Uterus (tissue), 2 donors: Measurements from ENCODE around the gene NEURL1.

ENCODE experiments used
- POLR2A ChIP-seq, 2 donors: fragments of 450-650 bp; IDR thresholded peaks; one replicate each; pipeline ENCODE4 v1.6.1; 2016; ENCODE audit warnings: antibody characterized with exemption in 2 of 2, mild to moderate bottlenecking in 1 of 2, moderate library complexity in 1 of 2
- TF ChIP-seq, protein P1 (sequence below), 4 experiments: fragments of 200-600 bp in 2 of 4; fragments of 450-650 bp in 2 of 4; sonication (generic) in 2 of 4; IDR thresholded peaks; one replicate each; pipeline ENCODE4 v1.5.1; 2016 to 2019; ENCODE audit warnings: antibody characterized with exemption in 4 of 4, mild to moderate bottlenecking in 2 of 4, moderate library complexity in 1 of 4

DNA sequence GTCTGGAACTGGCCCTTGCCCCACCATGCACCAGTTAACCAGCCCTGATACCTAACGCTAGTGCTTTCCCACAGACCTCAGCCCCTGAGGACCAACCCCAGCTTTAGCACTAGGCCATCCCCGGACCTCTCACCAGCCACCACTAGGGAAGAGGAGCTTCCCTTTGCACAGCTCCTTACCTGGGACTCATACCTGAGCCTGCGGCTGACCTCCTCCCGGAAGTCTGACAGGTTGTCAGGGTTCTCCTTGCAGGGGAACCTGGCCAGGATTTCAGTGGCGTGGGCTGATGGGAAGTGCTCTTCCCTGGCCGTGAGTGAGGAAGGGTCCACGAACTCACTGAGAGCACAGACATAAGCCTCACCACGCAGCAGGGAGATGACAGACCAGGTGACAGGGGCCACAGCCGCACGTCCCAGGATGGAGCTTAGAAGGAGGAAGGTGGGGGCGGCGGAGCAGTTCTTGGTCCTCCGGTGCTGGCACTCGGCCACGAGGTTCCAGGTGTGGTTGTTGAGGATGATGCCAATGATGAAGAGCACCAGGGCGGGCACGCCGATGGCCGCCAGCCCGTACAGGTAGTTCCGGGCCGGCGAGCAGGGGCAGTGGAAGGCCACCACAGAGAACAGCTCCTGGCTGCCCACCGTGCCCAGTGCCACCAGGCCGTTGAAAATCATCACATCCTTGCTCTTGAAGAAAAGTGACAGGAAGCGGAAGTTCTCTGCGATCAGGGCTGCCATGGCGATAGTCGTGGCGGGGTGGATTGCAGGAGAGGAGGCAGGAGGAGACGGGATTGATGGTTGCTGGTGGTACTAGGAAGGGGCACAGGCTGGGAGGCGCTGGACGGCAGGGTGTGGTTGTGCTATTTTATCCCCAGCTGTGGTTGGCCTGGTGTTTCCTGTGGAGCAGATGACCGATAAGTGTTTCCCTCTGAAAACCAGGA is 44.0 kb upstream of the NEURL1 start:
- TF ChIP-seq, protein P1, sequence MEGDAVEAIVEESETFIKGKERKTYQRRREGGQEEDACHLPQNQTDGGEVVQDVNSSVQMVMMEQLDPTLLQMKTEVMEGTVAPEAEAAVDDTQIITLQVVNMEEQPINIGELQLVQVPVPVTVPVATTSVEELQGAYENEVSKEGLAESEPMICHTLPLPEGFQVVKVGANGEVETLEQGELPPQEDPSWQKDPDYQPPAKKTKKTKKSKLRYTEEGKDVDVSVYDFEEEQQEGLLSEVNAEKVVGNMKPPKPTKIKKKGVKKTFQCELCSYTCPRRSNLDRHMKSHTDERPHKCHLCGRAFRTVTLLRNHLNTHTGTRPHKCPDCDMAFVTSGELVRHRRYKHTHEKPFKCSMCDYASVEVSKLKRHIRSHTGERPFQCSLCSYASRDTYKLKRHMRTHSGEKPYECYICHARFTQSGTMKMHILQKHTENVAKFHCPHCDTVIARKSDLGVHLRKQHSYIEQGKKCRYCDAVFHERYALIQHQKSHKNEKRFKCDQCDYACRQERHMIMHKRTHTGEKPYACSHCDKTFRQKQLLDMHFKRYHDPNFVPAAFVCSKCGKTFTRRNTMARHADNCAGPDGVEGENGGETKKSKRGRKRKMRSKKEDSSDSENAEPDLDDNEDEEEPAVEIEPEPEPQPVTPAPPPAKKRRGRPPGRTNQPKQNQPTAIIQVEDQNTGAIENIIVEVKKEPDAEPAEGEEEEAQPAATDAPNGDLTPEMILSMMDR (IDR thresholded peaks at IDR 0.05), result no peak
- TF ChIP-seq POLR2A (IDR thresholded peaks at IDR 0.05), result no peak
